WTC11 (cell line): Measurements from ENCODE around the gene PI4KB.

Experiments used
- CTCF ChIP-seq: fragments of 200-600 bp; IDR thresholded peaks from 2 replicates; pipeline ENCODE4 v1.8.0; 2022; ENCODE audit warnings: antibody characterized with exemption
- NR2C2 ChIP-seq: sonication (generic); formaldehyde crosslinking; IDR thresholded peaks from 2 replicates; pipeline ENCODE4 v1.8.0; 2022; ENCODE audit warnings: mild to moderate bottlenecking, missing genetic modification reagents
- STAT6 ChIP-seq: sonication (generic); formaldehyde crosslinking; conservative IDR thresholded peaks from 2 replicates; pipeline ENCODE4 v1.8.1; 2023; ENCODE audit warnings: mild to moderate bottlenecking, low read depth, missing genetic modification reagents, moderate library complexity

GRCh38 chr1:151325231-151325630, 2.0 kb downstream of the PI4KB start:
- TF ChIP-seq CTCF (no peak), STAT6 (CRISPR knock-in tag) (no peak), NR2C2 (CRISPR knock-in tag) (no peak)
